GM19351 (cell line): ENCODE measurements around the gene CRISP3.

Source experiments
- ATAC-seq: cut with Tn5 transposase; IDR thresholded peaks from one replicate; pipeline ENCODE4 v1.9.1; 2021; ENCODE audit warnings: mild to moderate bottlenecking, moderate library complexity; ENCODE audit not compliant: unreplicated experiment

The CRISP3 gene

GRCh38 chr6:49693512-49693911 is 50.7 kb downstream of the CRISP3 start:
- ATAC-seq: no peak

- no peak for ATAC-seq
These were observed 51.7 kb downstream of the CRISP3 start for GRCh38 chr6:49692534-49692933.
